Astrocyte (in vitro differentiated cells and primary cell): Measurements from ENCODE around the gene COL6A1. TPM values are rescaled to one million over a fixed set of nuclear protein-coding genes. Genes with fewer than 3 reads are reported as not detected.

Experiments
- DNase-seq: peaks from one replicate; pipeline ENCODE4 v3.0.0-alpha.2; 2010; ENCODE audit warnings: low read depth
- FAIRE-seq: peaks from 2 replicates; lab custom pipeline; 2011; peaks lifted over from hg19 to GRCh38; lab: Jason Lieb, UNC
- H2AFZ ChIP-seq: 2 replicates; pipeline ENCODE4 v1.6.0; 2012; ENCODE audit warnings: low read depth, low read length, inconsistent platforms
- H3K27ac ChIP-seq: 2 replicates; pipeline ENCODE4 v1.5.1; 2011; ENCODE audit warnings: low read depth, low read length, inconsistent platforms
- H3K27me3 ChIP-seq: 2 replicates; pipeline ENCODE4 v1.6.0; 2011; ENCODE audit warnings: low read length, inconsistent platforms; ENCODE audit not compliant: insufficient read depth
- H3K36me3 ChIP-seq: 2 replicates; pipeline ENCODE4 v1.5.1; 2011; ENCODE audit warnings: low read length, inconsistent platforms; ENCODE audit not compliant: insufficient read depth
- H3K4me1 ChIP-seq: 2 replicates; pipeline ENCODE4 v1.5.1; 2011; ENCODE audit warnings: low read length, inconsistent platforms; ENCODE audit not compliant: insufficient read depth
- H3K4me2 ChIP-seq: 2 replicates; pipeline ENCODE4 v1.6.0; 2012; ENCODE audit warnings: low read length, inconsistent platforms
- H3K4me3 ChIP-seq: 2 replicates; pipeline ENCODE4 v1.5.1; 2011; ENCODE audit warnings: low read depth, mild to moderate bottlenecking, low read length, inconsistent platforms; ENCODE audit not compliant: insufficient read depth
- H3K79me2 ChIP-seq: 2 replicates; pipeline ENCODE4 v1.6.0; 2012; ENCODE audit warnings: mild to moderate bottlenecking, low read length, inconsistent platforms; ENCODE audit not compliant: insufficient read depth
- H3K9ac ChIP-seq: 2 replicates; pipeline ENCODE4 v1.6.0; 2012; ENCODE audit warnings: mild to moderate bottlenecking, low read length, inconsistent platforms
- H3K9me3 ChIP-seq: 2 replicates; pipeline ENCODE4 v1.5.1; 2012; ENCODE audit warnings: low read depth, mild to moderate bottlenecking, low read length, inconsistent platforms; ENCODE audit not compliant: insufficient read depth
- H4K20me1 ChIP-seq: 2 replicates; pipeline ENCODE4 v1.6.0; 2012; ENCODE audit warnings: low read length, inconsistent platforms; ENCODE audit not compliant: insufficient read depth
- H3K27ac Mint-ChIP-seq: one replicate; pipeline ENCODE4 v1.8.0; 2021; ENCODE audit warnings: mild to moderate bottlenecking, mixed read lengths; ENCODE audit not compliant: unreplicated experiment
- H3K27me3 Mint-ChIP-seq: one replicate; pipeline ENCODE4 v1.8.0; 2021; ENCODE audit warnings: low read depth, mixed read lengths; ENCODE audit not compliant: unreplicated experiment
- H3K36me3 Mint-ChIP-seq: one replicate; pipeline ENCODE4 v1.8.0; 2021; ENCODE audit warnings: low read depth, mixed read lengths; ENCODE audit not compliant: unreplicated experiment
- H3K4me1 Mint-ChIP-seq: one replicate; pipeline ENCODE4 v1.8.0; 2021; ENCODE audit warnings: low read depth, mixed read lengths; ENCODE audit not compliant: unreplicated experiment
- H3K4me3 Mint-ChIP-seq: one replicate; pipeline ENCODE4 v1.8.0; 2021; ENCODE audit warnings: mild to moderate bottlenecking, moderate library complexity, mixed read lengths; ENCODE audit not compliant: unreplicated experiment
- H3K9me3 Mint-ChIP-seq: one replicate; pipeline ENCODE4 v1.8.0; 2021; ENCODE audit warnings: mild to moderate bottlenecking, mixed read lengths; ENCODE audit not compliant: unreplicated experiment
- EZH2 ChIP-seq: IDR thresholded peaks from 2 replicates; pipeline ENCODE4 v1.6.1; 2012; ENCODE audit warnings: mild to moderate bottlenecking, low read length, inconsistent platforms; ENCODE audit not compliant: insufficient read depth
- total RNA-seq: library from RNA; stranded (reverse); gene quantifications from 2 replicates; pipeline ENCODE4 v1.2.1, GENCODE V29; 2021
- TF ChIP-seq, protein P1 (sequence below): IDR thresholded peaks from 2 replicates; pipeline ENCODE4 v1.5.1; 2011; ENCODE audit warnings: low read depth, mild to moderate bottlenecking, inconsistent platforms, low read length, moderate library complexity; ENCODE audit not compliant: insufficient read depth

Gene COL6A1
- total RNA-seq, 1 donor from 2014 or later = 131 TPM

DNA sequence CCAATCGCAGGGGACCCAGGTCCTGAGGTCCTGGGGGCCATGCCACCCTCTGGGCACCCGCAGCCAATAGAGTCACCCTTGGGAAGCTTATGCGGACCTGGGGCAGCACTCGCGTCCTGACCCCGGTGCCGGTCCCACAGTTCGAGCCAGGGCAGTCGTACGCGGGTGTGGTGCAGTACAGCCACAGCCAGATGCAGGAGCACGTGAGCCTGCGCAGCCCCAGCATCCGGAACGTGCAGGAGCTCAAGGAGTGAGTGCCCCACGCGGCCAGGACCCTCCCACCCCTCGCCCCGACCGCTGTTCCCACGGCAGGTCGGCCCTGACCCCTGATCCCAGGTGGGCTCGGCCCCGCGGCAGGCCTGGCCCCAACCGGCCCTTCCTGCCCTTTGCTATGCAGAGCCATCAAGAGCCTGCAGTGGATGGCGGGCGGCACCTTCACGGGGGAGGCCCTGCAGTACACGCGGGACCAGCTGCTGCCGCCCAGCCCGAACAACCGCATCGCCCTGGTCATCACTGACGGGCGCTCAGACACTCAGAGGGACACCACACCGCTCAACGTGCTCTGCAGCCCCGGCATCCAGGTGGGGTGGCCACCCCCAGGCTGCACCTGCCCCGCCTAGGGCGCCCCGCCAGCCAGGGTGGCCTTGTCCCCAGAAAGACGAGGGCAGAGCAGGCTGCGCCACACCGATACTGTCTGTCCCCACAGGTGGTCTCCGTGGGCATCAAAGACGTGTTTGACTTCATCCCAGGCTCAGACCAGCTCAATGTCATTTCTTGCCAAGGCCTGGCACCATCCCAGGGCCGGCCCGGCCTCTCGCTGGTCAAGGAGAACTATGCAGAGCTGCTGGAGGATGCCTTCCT, 20.5 kb downstream of the COL6A1 start:
- Histone ChIP-seq H3K27ac (no peak overlapping the region), H3K9me3 (no peaks in the 10 kb centered on the region), H3K9ac (no peak overlapping the region), H3K79me2 (peaks cover 2% of the 10 kb centered on the region), H2AFZ (no peak overlapping the region), H3K36me3 (peaks cover 5% of the 10 kb centered on the region), H4K20me1 (peaks cover 20% of the 10 kb centered on the region), H3K4me2 (no peak overlapping the region), H3K4me3 (no peak overlapping the region), H3K27me3 (no peaks in the 10 kb centered on the region), H3K4me1 (no peaks in the 10 kb centered on the region)
- FAIRE-seq = no peak
- no peaks in the 10 kb centered on the region for H3K27me3 Mint-ChIP-seq
- TF ChIP-seq, protein P1, sequence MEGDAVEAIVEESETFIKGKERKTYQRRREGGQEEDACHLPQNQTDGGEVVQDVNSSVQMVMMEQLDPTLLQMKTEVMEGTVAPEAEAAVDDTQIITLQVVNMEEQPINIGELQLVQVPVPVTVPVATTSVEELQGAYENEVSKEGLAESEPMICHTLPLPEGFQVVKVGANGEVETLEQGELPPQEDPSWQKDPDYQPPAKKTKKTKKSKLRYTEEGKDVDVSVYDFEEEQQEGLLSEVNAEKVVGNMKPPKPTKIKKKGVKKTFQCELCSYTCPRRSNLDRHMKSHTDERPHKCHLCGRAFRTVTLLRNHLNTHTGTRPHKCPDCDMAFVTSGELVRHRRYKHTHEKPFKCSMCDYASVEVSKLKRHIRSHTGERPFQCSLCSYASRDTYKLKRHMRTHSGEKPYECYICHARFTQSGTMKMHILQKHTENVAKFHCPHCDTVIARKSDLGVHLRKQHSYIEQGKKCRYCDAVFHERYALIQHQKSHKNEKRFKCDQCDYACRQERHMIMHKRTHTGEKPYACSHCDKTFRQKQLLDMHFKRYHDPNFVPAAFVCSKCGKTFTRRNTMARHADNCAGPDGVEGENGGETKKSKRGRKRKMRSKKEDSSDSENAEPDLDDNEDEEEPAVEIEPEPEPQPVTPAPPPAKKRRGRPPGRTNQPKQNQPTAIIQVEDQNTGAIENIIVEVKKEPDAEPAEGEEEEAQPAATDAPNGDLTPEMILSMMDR = no peak
- no peak for TF ChIP-seq EZH2
- H3K4me1 Mint-ChIP-seq = no peaks in the 10 kb centered on the region
- H3K4me3 Mint-ChIP-seq = no peak overlapping the region
- H3K9me3 Mint-ChIP-seq = no peaks in the 10 kb centered on the region
- DNase-seq = no peak
- no peak overlapping the region for H3K27ac Mint-ChIP-seq
- H3K36me3 Mint-ChIP-seq = peaks cover 5% of the 10 kb centered on the region

DNA sequence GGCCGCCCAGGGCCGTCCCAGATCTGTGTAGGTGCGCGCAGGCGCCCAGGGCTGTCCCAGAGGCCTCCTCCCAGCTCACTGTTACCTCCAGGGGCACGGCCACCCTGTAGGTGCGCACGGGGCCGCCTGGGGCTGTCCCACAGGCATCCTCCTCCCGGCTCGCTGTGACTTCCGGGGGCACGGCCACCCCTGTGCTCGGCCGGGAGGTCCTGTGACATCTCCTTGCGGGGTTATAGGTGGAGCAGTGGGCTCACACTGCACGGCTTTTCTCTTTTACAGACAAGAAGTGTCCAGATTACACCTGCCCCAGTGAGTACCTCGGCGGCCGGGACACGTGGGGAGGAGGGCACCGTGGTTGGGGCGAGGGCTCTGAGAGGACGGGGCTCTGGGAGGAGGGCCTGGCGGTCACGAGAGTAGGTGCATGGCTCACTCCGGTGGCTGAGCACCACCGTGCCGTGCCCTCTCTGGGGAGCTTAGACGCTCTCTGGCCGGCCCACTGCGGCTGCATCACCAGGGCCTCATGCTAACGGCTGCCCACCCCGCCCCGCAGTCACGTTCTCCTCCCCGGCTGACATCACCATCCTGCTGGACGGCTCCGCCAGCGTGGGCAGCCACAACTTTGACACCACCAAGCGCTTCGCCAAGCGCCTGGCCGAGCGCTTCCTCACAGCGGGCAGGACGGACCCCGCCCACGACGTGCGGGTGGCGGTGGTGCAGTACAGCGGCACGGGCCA, 21.4 kb downstream of the COL6A1 start:
- DNase-seq = no peak
- Mint-ChIP-seq H3K36me3 (peaks cover 5% of the 10 kb centered on the region), H3K27me3 (no peaks in the 10 kb centered on the region), H3K27ac (no peak overlapping the region), H3K9me3 (no peaks in the 10 kb centered on the region), H3K4me1 (no peaks in the 10 kb centered on the region), H3K4me3 (no peak overlapping the region)
- no peak overlapping the region for H3K27ac ChIP-seq
- peaks cover 5% of the 10 kb centered on the region for H3K36me3 ChIP-seq
- H3K4me1 ChIP-seq = no peaks in the 10 kb centered on the region
- TF ChIP-seq, protein P1 = no peak
- no peak for TF ChIP-seq EZH2
- no peaks in the 10 kb centered on the region for H3K9me3 ChIP-seq
- no peak overlapping the region for H3K4me3 ChIP-seq
- H3K79me2 ChIP-seq = no peaks in the 10 kb centered on the region
- H3K27me3 ChIP-seq = no peaks in the 10 kb centered on the region
- FAIRE-seq = no peak
- peaks cover 18% of the 10 kb centered on the region for H4K20me1 ChIP-seq
- H3K9ac ChIP-seq = no peak overlapping the region
- no peak overlapping the region for H2AFZ ChIP-seq
- H3K4me2 ChIP-seq = no peak overlapping the region
